SJSA1 (cell line): ENCODE measurements around the gene TMEM271. TPM values are rescaled to one million over a fixed set of nuclear protein-coding genes. Genes with fewer than 3 reads are reported as not detected.
"Not testable (repeated sequence)": the region's sequence is repeated elsewhere in the genome, so short reads cannot be mapped to it uniquely, and the experiment has no call there.

Source experiments
- DNase-seq, 2 experiments: peaks; one replicate each; pipeline ENCODE4 v3.0.0-alpha.2; 2015 to 2020; ENCODE audit warnings: low spot score in 2 of 2, low read depth in 1 of 2
- H3K27ac ChIP-seq: fragments of 250-450 bp; sonication (Bioruptor Pico); 2 replicates; pipeline ENCODE4 v1.5.1; 2020; ENCODE audit warnings: mild to moderate bottlenecking, moderate library complexity
- H3K27me3 ChIP-seq: fragments of 250-450 bp; sonication (Bioruptor Pico); replicated peaks from 2 replicates; pipeline ENCODE4 v1.5.1; 2020; ENCODE audit warnings: mild to moderate bottlenecking, moderate library complexity
- H3K36me3 ChIP-seq: fragments of 250-450 bp; sonication (Bioruptor Pico); 2 replicates; pipeline ENCODE4 v1.5.1; 2020; ENCODE audit warnings: mild to moderate bottlenecking
- H3K4me1 ChIP-seq: fragments of 250-450 bp; sonication (Bioruptor Pico); replicated peaks from 2 replicates; pipeline ENCODE4 v1.6.1; 2021; ENCODE audit warnings: mild to moderate bottlenecking
- H3K4me3 ChIP-seq: fragments of 250-450 bp; sonication (Bioruptor Pico); 2 replicates; pipeline ENCODE4 v1.5.1; 2020; ENCODE audit warnings: mild to moderate bottlenecking
- H3K9me3 ChIP-seq: fragments of 250-450 bp; sonication (Bioruptor Pico); replicated peaks from 2 replicates; pipeline ENCODE4 v1.5.1; 2020; ENCODE audit warnings: mild to moderate bottlenecking
- total RNA-seq: library from RNA; depleted of rRNA; stranded (reverse); fragments of >200 nt; shearing (Covaris generic); gene quantifications from 2 replicates; pipeline ENCODE4 v1.2.3, GENCODE V29; 2014

Gene TMEM271
- total RNA-seq, 1 experiment from 2014 or later: not detected

DNA sequence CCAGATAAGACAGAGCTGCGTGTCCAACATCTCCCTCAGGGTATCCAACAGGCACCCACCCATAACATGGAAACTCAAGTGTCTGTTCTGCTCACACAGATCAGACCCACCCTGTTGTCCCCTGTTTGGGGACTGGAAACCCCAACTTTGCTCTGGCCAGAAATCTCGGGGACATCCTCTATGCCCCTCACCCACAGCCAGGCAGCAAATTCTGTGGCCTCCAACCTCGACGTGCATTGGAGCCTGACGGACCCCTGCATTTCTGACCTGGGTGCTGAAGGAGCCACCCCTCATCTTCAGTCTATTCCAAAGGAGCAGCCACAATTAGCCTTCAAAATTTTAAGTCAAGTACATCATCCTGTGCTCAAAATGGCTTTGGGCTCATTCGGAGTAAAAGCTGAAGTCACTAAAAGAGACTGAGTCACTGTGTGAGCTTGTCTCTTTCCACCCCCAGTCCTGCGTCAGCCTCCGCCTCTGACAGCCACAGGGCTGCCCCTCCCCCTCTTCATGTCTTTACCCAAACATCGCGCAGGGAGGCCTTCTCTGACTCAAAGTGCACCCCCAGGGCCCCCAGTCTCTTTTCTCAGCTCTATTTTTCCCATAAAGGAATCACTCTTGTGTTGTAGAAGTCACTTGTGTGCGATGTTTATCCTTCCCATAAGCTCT lies 24.9 kb upstream of the TMEM271 start:
- Histone ChIP-seq H3K27me3 (no peaks in the 10 kb centered on the region), H3K4me1 (no peaks in the 10 kb centered on the region), H3K27ac (no peak overlapping the region), H3K9me3 (no peaks in the 10 kb centered on the region), H3K4me3 (no peak overlapping the region), H3K36me3 (no peaks in the 10 kb centered on the region)
- DNase-seq: no peak

DNA sequence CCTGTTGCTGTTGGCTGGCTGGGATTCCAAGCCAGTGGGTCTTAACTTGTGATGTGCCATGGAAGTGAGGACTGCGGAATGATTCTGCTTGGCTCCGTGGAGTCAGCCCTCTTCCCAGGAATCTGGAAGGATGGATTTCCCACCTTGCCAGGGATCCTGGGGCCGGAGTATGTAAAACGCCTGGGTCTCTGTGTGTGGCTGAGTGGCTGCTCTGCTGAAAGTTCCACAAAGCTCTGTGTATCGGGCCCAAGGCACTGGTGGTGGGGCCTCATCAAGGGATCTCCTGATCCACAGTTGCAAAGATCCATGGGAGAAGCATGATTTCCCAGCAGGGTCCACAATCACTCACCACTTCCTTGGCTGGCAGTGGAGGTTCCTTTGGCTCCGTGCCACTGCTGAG lies 24.1 kb upstream of the TMEM271 start:
- no peaks in the 10 kb centered on the region for H3K9me3 ChIP-seq
- no peak overlapping the region for H3K27ac ChIP-seq
- H3K27me3 ChIP-seq: no peaks in the 10 kb centered on the region
- H3K4me1 ChIP-seq: no peaks in the 10 kb centered on the region
- no peak for DNase-seq
- no peaks in the 10 kb centered on the region for H3K36me3 ChIP-seq
- H3K4me3 ChIP-seq: no peak overlapping the region

DNA sequence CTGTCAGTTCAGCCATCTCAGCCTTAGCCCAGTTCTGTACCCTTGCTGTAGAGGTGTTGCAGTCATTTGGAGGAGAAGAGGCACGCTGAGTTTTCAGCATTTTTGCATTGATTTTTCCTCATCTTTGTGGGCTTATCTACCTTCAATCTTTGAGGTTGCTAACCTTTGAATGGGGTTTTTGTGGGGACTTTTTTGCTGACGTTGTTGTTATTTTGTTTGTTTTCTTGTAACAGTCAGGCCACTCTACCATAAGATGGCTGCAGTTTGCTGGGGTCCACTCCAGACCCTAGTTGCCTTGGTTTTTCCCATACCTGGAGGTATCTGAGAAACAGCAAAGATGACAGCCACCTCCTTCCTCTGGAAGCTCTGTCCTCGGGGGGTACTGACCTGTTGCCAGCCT lies 22.8 kb upstream of the TMEM271 start:
- Histone ChIP-seq H3K27ac (no peak overlapping the region), H3K4me3 (no peak overlapping the region), H3K36me3 (no peaks in the 10 kb centered on the region), H3K27me3 (no peaks in the 10 kb centered on the region), H3K9me3 (no peaks in the 10 kb centered on the region), H3K4me1 (no peaks in the 10 kb centered on the region)
- DNase-seq: no peak

DNA sequence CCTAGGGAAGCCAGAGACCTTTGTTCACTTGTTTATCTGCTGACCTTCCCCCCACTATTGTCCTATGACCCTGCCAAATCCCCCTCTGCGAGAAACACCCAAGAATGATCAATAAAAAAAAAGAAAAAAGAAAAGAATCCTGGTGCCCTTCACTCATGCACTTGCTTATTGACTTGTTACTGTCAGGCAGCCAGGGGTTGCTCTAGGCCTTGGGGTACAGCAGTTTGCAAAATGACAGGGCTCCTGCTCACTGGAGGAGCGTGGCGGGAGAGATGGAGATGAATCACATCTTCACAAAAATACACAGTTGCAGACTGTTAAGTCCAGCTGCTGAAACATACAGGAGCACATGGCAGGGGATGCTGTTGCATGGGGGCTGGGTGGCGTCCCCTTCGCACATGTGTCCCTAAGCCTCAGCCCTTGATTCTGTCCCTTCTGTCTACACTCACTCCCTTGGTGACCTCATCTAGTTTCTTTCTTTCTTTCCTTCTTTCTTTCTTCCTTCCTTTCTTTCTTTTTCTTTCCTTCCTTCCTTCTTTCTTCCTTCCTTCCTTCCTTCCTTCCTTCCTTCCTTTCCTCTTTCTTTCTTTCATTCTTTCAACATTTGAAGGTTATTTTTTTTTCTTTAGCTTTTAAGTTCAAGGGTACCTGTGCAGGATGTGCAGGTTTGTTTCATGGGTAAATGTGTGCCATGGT lies 16.9 kb upstream of the TMEM271 start:
- no peaks in the 10 kb centered on the region for H3K36me3 ChIP-seq
- H3K27ac ChIP-seq: no peak overlapping the region
- H3K4me1 ChIP-seq: no peaks in the 10 kb centered on the region
- H3K9me3 ChIP-seq: no peaks in the 10 kb centered on the region
- no peak overlapping the region for H3K4me3 ChIP-seq
- H3K27me3 ChIP-seq: no peaks in the 10 kb centered on the region
- no peak for DNase-seq

DNA sequence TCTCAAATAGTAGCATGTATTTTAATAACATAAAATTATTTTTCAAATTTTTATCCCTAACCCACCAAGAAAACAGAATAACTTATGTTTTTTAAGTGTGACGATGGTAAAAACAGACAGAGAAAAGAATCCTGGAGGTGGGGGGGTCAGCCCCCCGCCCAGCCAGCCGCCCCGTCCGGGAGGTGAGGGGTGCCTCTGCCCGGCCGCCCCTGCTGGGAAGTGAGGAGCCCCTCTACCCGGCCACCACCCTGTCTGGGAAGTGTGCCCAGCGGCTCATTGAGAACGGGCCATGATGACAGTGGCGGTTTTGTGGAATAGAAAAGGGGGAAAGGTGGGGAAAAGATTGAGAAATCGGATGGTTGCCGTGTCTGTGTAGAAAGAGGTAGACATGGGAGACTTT lies 16.1 kb upstream of the TMEM271 start:
- H3K9me3 ChIP-seq, H3K4me1 ChIP-seq, H3K27me3 ChIP-seq, H3K36me3 ChIP-seq, H3K27ac ChIP-seq, DNase-seq, H3K4me3 ChIP-seq: not testable (repeated sequence)

DNA sequence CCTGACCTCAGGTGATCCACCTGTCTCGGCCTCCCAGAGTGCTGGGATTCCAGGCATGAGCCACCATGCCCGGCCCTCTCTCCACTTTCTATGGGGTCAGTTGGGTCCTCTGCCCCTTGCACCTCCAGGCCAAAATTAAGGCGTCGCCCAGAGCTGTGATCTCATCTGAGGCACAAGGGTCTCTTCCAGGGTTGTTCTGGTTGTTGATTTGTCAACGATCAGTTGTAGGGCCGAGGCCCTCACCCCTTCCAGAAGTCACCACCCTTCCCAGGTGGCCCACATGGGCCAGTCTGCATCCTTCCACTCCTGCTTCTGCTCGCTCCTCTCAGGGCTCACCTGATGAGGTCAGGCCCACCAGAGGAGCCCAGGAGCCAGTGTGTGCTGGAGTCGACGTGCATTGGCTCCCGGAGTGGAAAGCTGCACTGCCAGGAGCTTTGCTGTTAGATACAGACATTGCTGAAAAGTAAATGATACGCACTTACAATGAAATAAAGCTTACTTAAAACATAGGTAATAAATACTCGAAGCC lies 14.3 kb upstream of the TMEM271 start:
- H3K4me1 ChIP-seq: no peaks in the 10 kb centered on the region
- H3K4me3 ChIP-seq: no peak overlapping the region
- no peak overlapping the region for H3K27ac ChIP-seq
- no peaks in the 10 kb centered on the region for H3K9me3 ChIP-seq
- no peaks in the 10 kb centered on the region for H3K36me3 ChIP-seq
- no peak for DNase-seq
- H3K27me3 ChIP-seq: no peaks in the 10 kb centered on the region

DNA sequence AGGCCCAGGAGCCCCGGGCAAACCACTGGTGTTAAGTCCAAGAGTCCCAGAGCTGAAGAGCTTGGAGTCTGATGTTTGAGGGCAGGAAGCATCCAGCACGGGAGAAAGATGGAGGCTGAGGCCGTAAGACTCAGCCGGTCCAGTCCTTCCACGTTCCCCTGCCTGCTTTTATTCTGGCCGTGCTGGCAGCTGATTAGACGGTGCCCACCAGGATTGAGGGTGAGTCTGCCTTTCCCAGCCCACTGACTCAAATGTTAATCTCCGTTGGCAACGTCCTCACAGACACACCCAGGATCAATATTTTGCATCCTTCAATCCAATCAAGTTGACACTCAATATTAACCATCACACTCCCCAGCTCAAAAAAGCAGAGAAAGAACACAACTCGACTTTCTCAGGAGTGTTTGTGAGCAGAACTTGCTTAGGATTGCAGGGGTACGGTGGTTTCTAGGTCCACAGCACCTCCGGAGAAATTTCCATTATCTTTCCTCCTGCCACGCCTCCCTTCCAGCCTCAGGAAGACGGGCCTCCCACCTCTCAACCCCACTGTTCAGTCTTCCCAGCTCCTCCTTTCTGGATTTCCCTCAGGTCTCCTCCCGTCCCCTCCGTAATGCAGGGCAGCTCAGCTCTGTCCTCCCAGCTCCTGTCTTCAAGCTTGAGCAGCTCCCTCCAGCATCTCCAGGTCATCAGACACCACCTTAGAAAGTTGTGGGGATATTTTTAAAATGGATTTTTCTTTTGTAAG lies 13.3 kb upstream of the TMEM271 start:
- Histone ChIP-seq H3K4me1 (no peaks in the 10 kb centered on the region), H3K27me3 (no peaks in the 10 kb centered on the region), H3K4me3 (no peak overlapping the region), H3K36me3 (no peaks in the 10 kb centered on the region), H3K27ac (no peak overlapping the region), H3K9me3 (no peaks in the 10 kb centered on the region)
- no peak for DNase-seq

DNA sequence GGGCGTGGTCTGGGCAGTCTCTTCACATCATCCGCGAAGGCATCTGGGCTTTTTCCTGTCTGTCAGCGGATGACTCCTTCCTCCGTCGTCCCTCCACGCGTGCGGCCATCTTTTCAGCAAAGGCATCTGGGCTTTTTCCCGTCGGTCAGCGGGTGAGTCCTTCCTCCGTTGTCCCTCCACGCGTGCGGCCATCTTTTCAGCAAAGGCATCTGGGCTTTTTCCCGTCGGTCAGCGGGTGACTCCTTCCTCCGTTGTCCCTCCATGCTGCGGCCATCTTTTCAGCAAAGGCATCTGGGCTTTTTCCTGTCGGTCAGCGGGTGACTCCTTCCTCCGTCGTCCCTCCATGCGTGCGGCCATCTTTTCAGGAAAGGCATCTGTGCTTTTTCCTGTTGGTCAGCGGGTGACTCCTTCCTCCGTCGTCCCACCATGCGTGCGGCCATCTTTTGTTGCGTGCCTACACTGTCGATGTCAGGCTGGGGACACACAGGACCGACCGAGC lies 12.3 kb upstream of the TMEM271 start:
- Histone ChIP-seq H3K4me1 (no peaks in the 10 kb centered on the region), H3K27ac (no peak overlapping the region), H3K9me3 (no peaks in the 10 kb centered on the region), H3K4me3 (no peak overlapping the region), H3K36me3 (no peaks in the 10 kb centered on the region), H3K27me3 (no peaks in the 10 kb centered on the region)
- no peak for DNase-seq

DNA sequence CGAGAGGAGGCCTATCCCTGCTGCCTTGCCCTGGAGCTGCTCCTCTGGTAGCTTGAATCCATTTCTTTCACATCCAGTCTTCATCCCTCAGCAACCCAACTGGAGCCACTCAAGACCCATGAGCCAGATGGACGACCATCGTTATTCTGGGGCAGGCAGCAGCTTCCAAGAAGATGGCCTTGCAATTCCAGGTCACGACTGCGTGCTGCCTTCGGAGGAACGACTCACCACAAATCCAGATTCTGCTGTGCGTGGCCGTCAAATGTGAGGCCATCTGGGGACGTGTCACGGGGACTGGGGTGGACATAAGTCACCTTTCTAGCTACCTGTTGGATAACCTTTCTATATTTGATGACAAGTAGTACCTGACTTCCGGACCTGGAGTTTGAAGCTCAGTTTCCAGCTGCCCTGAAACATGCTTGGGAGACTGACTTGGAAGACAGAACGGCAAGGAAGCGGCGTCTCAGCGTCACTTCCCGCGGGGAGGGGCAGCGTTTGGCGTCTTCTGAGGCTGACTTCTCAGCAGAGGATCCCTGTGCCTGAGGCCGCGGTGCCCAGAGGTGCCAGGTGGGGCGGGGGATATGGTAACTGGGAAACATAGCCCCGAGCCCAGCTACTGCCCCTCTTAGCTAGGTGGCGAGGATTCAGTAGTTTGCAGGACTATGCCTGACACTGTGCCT lies 11.7 kb upstream of the TMEM271 start:
- Histone ChIP-seq H3K27ac (no peak overlapping the region), H3K9me3 (no peaks in the 10 kb centered on the region), H3K4me3 (no peak overlapping the region), H3K36me3 (no peaks in the 10 kb centered on the region), H3K4me1 (no peaks in the 10 kb centered on the region), H3K27me3 (no peaks in the 10 kb centered on the region)
- no peak for DNase-seq

DNA sequence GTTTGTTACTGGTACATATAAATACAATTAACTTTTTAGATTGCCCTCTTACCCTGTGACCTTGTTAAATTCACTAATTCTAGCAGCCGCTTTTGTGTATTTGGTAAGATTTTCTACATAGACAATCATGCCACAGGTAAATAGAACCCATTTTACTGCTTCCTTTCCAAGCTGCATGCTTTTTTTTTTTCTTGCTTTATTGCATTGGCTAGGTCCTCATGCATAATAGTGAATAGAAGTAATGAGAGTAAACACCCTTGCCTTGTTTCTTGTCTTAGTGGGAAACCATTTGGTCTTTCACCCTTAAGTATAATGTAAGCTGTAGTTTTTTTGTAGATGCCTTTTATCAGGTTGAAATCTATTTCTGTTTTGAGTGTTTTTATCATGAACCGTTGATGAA lies 7.7 kb upstream of the TMEM271 start:
- Histone ChIP-seq H3K27ac (no peak overlapping the region), H3K36me3 (no peaks in the 10 kb centered on the region), H3K27me3 (no peaks in the 10 kb centered on the region), H3K9me3 (no peaks in the 10 kb centered on the region), H3K4me1 (no peaks in the 10 kb centered on the region), H3K4me3 (no peak overlapping the region)
- no peak for DNase-seq

DNA sequence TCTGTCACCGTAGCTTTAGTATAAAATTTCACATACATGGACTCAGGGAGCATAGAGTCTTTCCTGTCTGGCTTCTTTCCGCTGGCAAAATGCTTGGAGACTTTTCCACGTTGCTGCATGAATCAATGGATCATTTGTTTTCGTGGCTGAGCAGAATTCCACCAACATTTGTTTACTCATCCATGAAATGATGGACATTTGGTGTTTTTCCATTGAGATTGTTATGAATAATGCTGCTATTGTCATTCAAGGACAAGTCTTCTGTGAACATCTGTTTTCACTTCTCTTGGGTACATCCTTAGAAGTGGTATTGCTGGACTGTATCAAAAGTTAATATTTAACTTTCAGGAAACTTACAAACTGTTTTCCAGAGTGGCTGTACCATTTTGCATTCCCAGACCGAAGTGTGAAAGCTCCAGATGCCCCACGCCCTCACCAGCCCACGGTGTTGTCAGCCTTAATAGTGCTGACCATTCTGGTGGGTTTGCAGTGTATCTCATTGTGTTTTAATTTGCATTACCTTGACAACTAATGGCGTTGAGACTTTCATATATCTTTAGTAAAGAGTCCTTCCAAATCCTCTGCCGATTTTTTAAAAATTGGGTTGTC lies 5.8 kb upstream of the TMEM271 start:
- H3K9me3 ChIP-seq: no peaks in the 10 kb centered on the region
- H3K36me3 ChIP-seq: no peaks in the 10 kb centered on the region
- H3K27me3 ChIP-seq: no peaks in the 10 kb centered on the region
- no peak for DNase-seq
- H3K4me3 ChIP-seq: no peak overlapping the region
- no peak overlapping the region for H3K27ac ChIP-seq
- H3K4me1 ChIP-seq: no peaks in the 10 kb centered on the region

DNA sequence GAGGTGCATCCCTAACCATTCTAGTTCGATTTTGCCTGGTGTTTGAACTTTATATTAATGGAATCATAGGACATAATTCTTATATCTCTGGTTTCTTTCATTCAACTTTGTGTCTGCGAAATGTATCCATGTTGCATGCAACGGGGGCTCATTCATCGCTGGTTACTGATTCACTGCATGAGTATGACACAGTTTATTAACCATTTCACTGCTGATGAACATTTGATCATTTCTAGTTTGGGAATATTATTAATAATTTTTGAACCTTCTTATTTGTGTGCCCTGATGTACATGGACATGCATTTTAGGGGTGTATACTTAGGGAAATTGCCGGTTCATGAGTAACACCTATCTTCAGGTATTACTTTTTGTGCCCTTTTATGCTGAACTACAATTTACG lies 5.1 kb upstream of the TMEM271 start:
- no peaks in the 10 kb centered on the region for H3K27me3 ChIP-seq
- no peaks in the 10 kb centered on the region for H3K36me3 ChIP-seq
- H3K9me3 ChIP-seq: no peaks in the 10 kb centered on the region
- H3K27ac ChIP-seq: no peak overlapping the region
- H3K4me1 ChIP-seq: no peaks in the 10 kb centered on the region
- no peak for DNase-seq
- H3K4me3 ChIP-seq: no peak overlapping the region

DNA sequence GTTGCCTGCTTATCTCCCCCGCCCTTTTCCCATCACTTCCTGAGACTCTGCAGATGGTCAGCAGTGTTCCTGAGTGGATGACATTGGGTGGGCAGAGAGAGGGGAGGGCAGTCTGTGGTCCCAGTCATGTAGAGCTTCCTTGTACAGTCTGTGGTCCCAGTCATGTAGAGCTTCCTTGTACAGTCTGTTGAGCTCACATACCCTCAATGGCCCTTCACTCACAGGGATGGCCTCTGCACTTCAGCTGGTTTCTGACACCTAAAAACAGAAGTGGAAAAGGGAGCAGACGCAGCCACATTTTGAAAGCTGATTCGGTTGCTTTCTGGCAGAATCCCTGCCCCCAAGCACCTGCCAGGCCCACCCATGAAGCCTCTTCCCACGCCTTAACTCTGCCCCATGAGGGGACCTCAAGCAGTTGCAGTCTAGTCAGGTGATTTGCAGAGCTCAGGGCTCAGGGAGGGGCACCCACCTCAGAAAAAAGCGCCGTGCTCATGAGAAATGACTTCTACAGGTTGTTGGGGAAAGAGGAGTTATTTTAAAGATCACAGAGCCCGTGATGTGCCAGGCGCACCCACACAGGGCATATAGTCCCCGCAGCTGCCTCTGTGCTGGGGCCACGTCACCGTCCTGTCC lies 3.6 kb upstream of the TMEM271 start:
- Histone ChIP-seq H3K27me3 (no peaks in the 10 kb centered on the region), H3K4me1 (no peaks in the 10 kb centered on the region), H3K36me3 (no peaks in the 10 kb centered on the region), H3K9me3 (no peaks in the 10 kb centered on the region), H3K4me3 (no peak overlapping the region), H3K27ac (no peak overlapping the region)
- DNase-seq: no peak
